OCI-LY3 (cell line): ENCODE data around the gene MIGA2.
A peak's percentile ranks its signal among the peaks of the same experiment; 100 is the strongest.
"Not testable (repeated sequence)": the region's sequence is repeated elsewhere in the genome, so short reads cannot be mapped to it uniquely, and the experiment has no call there.

Source experiments
- H2AFZ ChIP-seq: fragments of 200-600, 300-600 bp; shearing (Covaris generic); 2 replicates; pipeline ENCODE4 v1.6.0; 2014; ENCODE audit warnings: antibody characterized with exemption, low read depth, low read length
- H3K27ac ChIP-seq: fragments of 200-600, 300-600 bp; sonication (generic); 2 replicates; pipeline ENCODE4 v1.5.1; 2014; ENCODE audit warnings: mild to moderate bottlenecking, low read length, moderate library complexity, mixed read lengths
- H3K27me3 ChIP-seq: fragments of 200-600, 300-600 bp; sonication (generic); 2 replicates; pipeline ENCODE4 v1.6.1; 2014; ENCODE audit warnings: low read depth, low read length, mixed read lengths
- H3K36me3 ChIP-seq: fragments of 200-600, 300-600 bp; sonication (generic); replicated peaks from 2 replicates; pipeline ENCODE3; 2014; ENCODE audit warnings: low read depth, low read length, mixed read lengths
- H3K4me1 ChIP-seq: fragments of 300-600, 200-600 bp; sonication (generic); 2 replicates; pipeline ENCODE4 v1.6.1; 2014; ENCODE audit warnings: low read length, mixed read lengths
- H3K4me2 ChIP-seq: fragments of 200-600, 300-600 bp; sonication (generic); 2 replicates; pipeline ENCODE4 v1.6.1; 2014; ENCODE audit warnings: low read length, mixed read lengths
- H3K4me3 ChIP-seq: fragments of 300-600, 200-600 bp; sonication (generic); 2 replicates; pipeline ENCODE4 v1.5.1; 2014; ENCODE audit warnings: antibody characterized with exemption, mild to moderate bottlenecking, low read length, moderate library complexity
- H3K79me2 ChIP-seq: fragments of 300-600, 200-600 bp; shearing (Covaris generic); 2 replicates; pipeline ENCODE4 v1.6.1; 2014; ENCODE audit warnings: mild to moderate bottlenecking, low read length, mixed read lengths
- H3K9ac ChIP-seq: fragments of 300-600, 200-600 bp; shearing (Covaris generic); 2 replicates; pipeline ENCODE4 v1.6.0; 2014; ENCODE audit warnings: mild to moderate bottlenecking, low read length, moderate library complexity
- H3K9me3 ChIP-seq: fragments of 200-600, 300-600 bp; shearing (Covaris generic); 2 replicates; pipeline ENCODE4 v1.6.1; 2014; ENCODE audit warnings: low read length, mixed read lengths; ENCODE audit not compliant: insufficient read depth
- H4K20me1 ChIP-seq: fragments of 200-600, 300-600 bp; sonication (generic); 2 replicates; pipeline ENCODE4 v1.6.1; 2016; ENCODE audit warnings: low read length, mixed read lengths; ENCODE audit not compliant: insufficient read depth
- EZH2phosphoT487 ChIP-seq: fragments of 200-600 bp; shearing (Covaris generic); IDR thresholded peaks from 2 replicates; pipeline ENCODE4 v1.6.1; 2018; ENCODE audit warnings: antibody characterized with exemption, mixed run types, low read depth
- TF ChIP-seq, protein P1 (sequence below): fragments of 200-600, 300-600 bp; sonication (generic); IDR thresholded peaks from 2 replicates; pipeline ENCODE4 v1.5.1; 2014; ENCODE audit warnings: antibody characterized with exemption, low read length, low read depth

Gene MIGA2

DNA sequence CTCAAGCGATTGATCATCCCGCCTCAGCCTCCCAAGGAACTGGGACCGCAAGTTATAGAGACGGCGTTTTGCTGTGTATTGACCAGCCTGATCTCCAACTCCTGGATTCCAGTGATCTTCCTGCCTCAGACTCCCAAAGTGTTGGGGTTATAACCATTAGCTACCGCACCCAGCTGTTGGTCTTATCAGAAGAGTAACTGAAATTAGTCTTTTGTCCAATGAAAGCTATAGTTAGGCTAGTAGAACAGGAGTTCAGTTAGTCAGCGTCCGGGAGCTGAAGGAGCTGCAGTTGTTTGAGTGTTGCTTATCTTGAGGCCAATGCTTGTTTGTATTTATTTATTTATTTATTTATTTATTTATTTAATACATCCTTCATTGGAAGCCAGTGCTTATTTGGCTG lies 3.2 kb upstream of the MIGA2 start:
- H2AFZ ChIP-seq: no peak overlapping the region

DNA sequence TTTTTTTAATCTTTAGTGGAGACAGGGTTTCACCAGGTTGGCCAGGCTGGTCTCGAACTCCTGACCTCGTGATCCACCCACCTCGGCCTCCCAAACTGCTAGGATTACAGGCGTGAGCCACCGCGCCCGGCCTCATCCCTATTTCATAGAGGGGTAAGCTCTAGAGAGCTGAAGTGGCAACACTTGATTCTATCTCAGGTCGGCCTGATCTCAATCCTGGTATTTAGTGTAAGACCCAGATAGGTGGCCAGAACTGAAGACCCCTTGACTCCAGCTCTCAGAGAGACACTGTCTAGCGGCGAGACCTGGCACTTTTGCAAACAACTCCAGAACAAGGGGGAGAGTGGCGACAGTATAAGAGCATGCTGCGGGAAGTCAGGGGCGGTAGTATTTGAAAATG lies 588 bp upstream of the MIGA2 start:
- Histone ChIP-seq H3K79me2 (peaks cover 19% of the 10 kb centered on the region), H3K4me1 (peaks cover 10% of the 10 kb centered on the region), H3K4me2 (peak overlapping the region; percentile 95), H3K4me3 (peak overlapping the region; percentile 88), H3K9ac (peak overlapping the region; percentile 84), H3K27ac (peak overlapping the region; percentile 38; the same call in 1 of the 2 replicates), H2AFZ (peak overlapping the region; percentile 98)
- H3K9me3 ChIP-seq, H3K36me3 ChIP-seq, H4K20me1 ChIP-seq, H3K27me3 ChIP-seq: not testable (repeated sequence)

More for the DNA sequence above, 3.2 kb upstream of the MIGA2 start:
- Histone ChIP-seq H3K27ac (no peak overlapping the region), H3K9me3 (no peaks in the 10 kb centered on the region), H3K4me2 (no peak overlapping the region), H3K4me1 (peaks cover 10% of the 10 kb centered on the region), H3K79me2 (peaks cover 16% of the 10 kb centered on the region), H4K20me1 (no peaks in the 10 kb centered on the region), H3K4me3 (no peak overlapping the region), H3K36me3 (no peaks in the 10 kb centered on the region), H3K9ac (no peak overlapping the region), H3K27me3 (no peaks in the 10 kb centered on the region)
- TF ChIP-seq EZH2phosphoT487: no peak
- TF ChIP-seq, protein P1, sequence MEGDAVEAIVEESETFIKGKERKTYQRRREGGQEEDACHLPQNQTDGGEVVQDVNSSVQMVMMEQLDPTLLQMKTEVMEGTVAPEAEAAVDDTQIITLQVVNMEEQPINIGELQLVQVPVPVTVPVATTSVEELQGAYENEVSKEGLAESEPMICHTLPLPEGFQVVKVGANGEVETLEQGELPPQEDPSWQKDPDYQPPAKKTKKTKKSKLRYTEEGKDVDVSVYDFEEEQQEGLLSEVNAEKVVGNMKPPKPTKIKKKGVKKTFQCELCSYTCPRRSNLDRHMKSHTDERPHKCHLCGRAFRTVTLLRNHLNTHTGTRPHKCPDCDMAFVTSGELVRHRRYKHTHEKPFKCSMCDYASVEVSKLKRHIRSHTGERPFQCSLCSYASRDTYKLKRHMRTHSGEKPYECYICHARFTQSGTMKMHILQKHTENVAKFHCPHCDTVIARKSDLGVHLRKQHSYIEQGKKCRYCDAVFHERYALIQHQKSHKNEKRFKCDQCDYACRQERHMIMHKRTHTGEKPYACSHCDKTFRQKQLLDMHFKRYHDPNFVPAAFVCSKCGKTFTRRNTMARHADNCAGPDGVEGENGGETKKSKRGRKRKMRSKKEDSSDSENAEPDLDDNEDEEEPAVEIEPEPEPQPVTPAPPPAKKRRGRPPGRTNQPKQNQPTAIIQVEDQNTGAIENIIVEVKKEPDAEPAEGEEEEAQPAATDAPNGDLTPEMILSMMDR: no peak

DNA sequence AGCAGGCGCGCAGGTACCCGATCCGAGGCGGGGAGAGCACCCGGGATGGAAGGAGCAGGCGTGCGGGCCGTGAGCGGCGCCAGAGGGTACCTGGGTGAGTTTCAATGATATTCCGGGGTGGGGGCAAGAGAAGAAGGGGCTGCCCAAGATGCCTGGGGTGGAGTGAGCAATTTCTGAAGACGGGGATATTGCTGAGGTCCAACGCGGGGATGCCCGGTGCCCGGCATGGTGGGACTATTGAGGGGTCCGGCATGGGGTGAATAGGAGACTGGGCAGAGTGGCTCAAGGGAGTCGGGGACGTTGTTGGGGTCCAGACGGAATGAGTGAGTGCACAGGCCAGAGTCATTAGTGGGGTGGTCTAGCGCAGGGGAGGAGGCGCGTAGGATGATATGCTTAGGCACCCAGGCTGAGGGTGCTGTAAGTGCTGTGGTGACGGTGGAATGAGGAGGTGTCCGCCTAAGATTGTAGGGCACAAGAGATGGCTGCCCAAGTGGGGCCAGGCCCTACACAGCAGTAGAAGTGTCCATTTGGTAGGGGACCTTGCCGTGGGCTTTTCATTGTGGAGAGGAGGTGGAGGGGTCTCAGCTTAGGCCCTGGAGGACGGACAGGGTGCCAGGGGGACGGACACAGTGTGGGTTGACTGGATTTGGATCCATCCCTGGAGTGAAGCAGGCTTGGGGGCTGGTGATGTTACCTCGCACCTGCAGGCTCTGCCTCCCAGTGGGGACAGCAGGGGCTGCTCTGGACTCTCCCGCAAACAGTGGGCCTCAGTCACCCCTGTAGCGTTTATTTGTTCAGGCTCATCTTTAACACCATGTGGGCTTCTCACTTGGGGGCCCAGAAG lies 719 bp downstream of the MIGA2 start:
- Histone ChIP-seq H3K9me3 (no peaks in the 10 kb centered on the region), H3K27ac (no peak overlapping the region), H4K20me1 (no peaks in the 10 kb centered on the region), H3K9ac (peak overlapping the region; percentile 81), H3K79me2 (peaks cover 19% of the 10 kb centered on the region), H3K4me1 (peaks cover 10% of the 10 kb centered on the region), H3K36me3 (peaks cover 1% of the 10 kb centered on the region), H3K4me2 (peak overlapping the region; percentile 93), H3K4me3 (peak overlapping the region; percentile 89), H3K27me3 (no peaks in the 10 kb centered on the region), H2AFZ (peak overlapping the region; percentile 39; the same call in 1 of the 2 replicates)
- TF ChIP-seq, protein P1: no peak
- no peak for TF ChIP-seq EZH2phosphoT487

DNA sequence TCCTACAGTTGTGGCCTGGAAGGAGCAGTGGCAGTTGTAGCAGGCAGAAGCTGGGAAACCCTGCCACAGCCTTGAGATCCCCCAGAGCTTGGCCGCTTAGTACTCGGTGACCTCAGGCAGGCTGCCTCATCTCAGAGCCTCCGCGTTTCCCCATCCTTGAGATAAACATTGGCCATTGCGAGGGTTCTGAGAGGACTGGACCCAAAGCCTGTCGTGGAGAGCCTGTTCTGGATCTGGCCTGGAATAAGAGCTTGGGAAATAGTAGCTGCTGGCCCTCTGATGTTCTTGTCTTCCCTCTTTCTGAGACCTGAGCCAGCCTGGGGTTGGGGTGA lies 1.3 kb downstream of the MIGA2 start:
- TF ChIP-seq, protein P1: no peak
- no peak for TF ChIP-seq EZH2phosphoT487
- H3K9ac ChIP-seq: no peak overlapping the region
- H3K4me3 ChIP-seq: peak overlapping the region; percentile 89
- H3K4me2 ChIP-seq: peak overlapping the region; percentile 93
- peaks cover 19% of the 10 kb centered on the region for H3K79me2 ChIP-seq
- H4K20me1 ChIP-seq: no peaks in the 10 kb centered on the region
- H2AFZ ChIP-seq: no peak overlapping the region
- H3K27me3 ChIP-seq: no peaks in the 10 kb centered on the region
- peaks cover 10% of the 10 kb centered on the region for H3K4me1 ChIP-seq
- H3K27ac ChIP-seq: no peak overlapping the region
- H3K9me3 ChIP-seq: no peaks in the 10 kb centered on the region
- peaks cover 6% of the 10 kb centered on the region for H3K36me3 ChIP-seq
